HG02840 (cell line): Measurements from ENCODE around the gene ZBED5.
"Not testable (repeated sequence)": the region's sequence is repeated elsewhere in the genome, so short reads cannot be mapped to it uniquely, and the experiment has no call there.

Experiments
- ATAC-seq: cut with Tn5 transposase; IDR thresholded peaks from one replicate; pipeline ENCODE4 v1.9.1; 2021; ENCODE audit warnings: mild to moderate bottlenecking, moderate library complexity, moderate number of reproducible peaks; ENCODE audit not compliant: unreplicated experiment, low FRiP score

Gene ZBED5

DNA sequence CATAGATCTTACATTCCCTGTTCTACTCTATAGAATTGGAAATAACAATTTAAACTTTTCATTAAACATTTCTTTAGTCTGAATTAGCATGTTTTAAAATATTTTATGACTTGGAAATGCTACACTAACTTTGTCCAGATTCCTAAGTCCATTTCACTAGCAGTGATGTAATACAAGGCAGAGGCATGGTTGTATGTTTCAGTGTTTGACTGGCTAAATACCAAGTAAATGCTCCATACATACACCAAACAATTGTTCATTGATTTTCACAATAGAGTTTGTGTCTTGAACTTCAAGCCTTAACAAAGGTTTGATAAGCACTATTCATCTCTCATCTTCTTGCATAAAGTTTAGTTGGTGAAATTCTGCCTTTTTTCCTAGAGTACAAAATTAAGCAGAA lies 13.5 kb downstream of the ZBED5 start:
- no peak for ATAC-seq

DNA sequence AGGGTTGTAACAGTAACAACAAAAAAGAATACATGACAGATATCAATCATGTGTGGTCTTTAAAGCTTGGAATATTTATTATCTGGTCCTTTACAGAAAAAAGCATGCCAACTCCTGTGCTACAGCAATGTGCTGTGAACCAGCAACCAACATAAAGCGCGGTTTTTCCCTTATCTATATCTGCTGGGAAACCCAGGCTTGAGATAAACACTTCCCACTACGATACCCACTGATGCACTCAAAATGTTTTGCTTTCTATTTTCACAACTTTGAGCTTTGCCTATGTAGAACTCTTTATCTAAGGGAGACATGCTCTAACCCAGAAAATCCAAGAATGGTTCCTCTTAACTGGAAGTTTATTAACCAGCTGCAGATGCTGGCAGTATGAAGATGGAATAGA lies 19.0 kb downstream of the ZBED5 start:
- ATAC-seq: no peak

DNA sequence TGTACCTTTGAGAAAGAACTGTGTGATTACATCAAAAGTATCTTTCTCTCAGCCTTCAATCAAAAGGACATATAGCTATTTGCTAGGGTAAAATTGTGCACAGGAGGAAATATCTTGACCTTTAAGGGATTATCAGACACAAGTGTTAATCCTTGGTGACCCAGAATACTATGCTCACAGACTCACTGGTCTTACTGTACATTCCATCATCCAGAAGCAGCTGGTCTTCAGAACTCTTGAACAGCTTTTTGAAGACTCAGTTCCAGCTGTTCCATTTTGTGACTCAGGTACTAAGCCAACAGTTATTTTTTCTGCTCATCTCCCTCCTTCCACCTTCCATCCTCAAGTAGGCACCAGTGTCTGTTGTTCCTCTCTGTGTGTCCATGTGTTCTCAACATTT lies 19.8 kb downstream of the ZBED5 start:
- ATAC-seq: no peak

DNA sequence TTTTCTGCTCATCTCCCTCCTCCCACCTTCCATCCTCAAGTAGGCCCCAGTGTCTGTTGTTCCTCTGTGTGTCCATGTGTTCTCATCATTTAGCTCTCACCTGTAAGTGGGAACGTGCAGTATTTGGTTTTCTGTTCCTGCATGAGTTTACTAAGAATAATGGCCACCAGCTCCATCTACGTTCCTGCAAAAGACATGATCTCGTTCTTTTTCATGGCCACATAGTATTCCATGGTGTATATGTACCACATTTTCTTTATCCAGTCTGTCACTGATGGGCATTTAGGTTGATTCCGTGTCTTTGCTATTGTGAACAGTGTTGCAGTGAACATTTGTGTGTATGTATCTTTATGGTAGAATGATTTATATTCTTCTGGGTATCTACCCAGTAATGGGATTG lies 21.0 kb downstream of the ZBED5 start:
- ATAC-seq: not testable (repeated sequence)

DNA sequence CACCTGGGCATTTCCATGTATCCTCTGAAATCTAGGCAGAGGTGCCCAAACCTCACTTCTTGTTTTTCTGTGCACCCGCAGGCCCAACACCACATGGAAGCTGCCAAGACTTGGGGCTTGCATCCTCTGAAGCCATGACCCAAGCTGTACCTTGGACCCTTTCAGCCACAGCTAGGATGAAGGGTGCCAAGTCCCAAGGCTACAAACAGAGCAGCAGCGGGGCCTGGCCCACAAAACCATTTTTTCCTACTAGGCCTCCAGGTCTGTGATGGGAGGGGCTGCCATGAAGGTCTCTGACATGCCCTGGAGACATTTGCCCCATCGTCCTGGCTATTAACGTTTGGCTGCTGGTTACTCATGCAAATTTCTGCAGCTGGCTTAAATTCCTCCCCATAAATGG lies 28.7 kb downstream of the ZBED5 start:
- no peak for ATAC-seq

DNA sequence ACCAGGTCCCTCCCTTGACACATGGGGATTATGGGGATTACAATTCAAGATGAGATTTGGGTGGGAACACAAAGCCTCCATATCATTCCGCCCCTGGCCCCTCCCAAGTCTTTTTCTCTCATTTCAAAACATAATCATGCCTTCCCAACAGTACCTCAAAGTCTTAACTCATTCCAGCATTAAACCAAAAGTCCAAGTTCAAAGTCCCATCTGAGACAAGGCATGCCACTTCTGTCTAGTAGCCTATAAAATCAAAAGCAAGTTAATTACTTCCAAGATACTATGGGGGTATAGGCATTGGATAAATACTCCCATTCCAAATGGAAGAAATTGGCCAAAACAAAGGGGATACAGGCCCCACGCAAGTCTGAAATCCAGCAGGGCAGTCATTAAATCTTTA lies 29.5 kb downstream of the ZBED5 start:
- ATAC-seq: no peak

DNA sequence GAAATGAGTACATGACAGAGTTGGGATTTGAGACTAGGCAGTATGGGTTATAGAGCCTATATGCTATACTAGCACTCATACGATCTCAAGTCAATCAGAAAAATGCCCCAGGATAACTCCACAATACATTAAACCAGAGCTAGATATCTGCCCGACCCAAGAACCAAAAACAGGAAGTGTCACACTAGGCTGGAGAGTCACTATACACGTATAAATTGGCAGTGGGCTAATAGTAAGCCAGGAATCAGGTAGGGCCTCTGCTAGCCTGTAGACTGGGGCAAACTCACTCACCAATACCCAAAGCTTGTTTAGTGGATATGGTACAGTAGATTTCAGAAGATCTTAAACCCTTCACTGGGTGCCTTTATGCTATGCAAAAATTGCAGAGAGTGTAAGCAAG lies 33.0 kb downstream of the ZBED5 start:
- ATAC-seq: no peak

DNA sequence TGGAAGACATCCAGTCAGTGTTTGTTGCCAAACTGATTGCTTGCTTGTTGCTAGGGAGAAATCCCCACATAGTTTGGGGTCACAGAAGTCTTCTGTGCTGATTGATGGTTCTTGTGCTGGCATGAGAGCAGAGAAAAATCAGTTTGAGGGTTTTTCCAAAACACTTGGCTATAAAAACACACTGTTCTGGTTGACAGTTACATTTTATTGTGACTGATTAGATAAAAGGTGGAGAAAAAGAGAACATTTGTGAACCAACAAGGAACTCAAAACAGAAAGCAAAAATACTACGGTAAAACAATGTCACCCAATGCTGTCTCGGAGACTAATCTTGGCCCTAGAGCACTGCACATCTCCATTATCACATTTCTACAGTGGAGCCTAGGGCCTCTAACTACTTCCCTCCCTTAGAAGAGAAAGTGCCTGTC lies 34.7 kb downstream of the ZBED5 start:
- ATAC-seq: no peak

DNA sequence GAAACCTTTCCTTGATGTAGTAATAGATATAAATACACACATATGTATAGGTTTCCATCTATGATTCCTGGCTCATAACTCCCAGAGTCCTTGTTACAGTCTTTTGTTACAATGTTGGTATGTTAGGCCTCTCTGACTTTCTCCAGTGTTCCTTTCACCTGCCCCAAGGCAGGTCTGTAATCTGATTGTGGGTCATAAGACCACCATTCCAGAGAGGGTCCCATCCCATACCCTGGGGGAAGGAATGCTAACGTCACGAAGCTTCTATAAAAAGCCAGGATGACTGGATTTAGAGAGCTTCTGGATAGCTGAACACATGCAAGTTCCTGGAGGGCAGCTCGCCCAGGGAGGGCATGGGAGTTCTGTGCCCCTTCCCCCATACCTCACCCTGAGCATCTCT lies 35.4 kb downstream of the ZBED5 start:
- ATAC-seq: not testable (repeated sequence)

DNA sequence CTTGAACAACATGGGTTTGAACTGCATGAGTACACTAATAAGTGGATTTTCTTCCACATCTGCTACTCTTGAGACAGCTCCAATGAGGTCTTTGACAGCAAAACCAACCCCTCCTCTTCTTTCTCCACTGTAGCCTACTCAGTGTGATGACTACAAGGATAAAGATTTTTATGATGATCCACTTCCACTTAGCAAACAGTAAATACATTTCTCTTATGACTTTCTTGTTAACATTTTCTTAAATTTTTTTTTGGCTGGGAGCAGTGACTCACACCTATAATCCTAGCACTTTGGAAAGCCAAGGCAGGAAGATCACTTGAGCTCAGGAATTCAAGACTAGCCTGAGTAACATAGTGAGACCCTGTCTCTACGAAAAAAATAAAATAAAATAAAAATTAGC lies 39.3 kb downstream of the ZBED5 start:
- no peak for ATAC-seq

DNA sequence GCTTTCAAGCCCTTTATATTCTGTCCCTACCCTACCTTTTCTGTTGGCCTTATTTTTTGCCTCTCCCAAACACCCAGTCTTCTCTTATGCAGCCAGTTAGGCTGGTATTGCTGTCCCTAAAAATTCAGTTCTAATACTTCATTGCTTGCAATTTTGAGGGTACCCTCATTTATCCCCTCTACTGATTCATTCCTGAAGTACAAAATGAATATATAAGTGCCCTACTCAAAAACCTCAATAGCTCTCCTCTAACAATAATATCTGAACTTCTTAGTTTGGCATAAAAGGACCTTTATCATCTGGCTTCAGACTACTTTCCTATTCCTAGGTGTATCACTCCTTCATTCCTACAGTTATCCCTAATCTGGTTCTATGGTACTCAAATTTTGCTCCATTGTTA lies 43.9 kb downstream of the ZBED5 start:
- no peak for ATAC-seq

DNA sequence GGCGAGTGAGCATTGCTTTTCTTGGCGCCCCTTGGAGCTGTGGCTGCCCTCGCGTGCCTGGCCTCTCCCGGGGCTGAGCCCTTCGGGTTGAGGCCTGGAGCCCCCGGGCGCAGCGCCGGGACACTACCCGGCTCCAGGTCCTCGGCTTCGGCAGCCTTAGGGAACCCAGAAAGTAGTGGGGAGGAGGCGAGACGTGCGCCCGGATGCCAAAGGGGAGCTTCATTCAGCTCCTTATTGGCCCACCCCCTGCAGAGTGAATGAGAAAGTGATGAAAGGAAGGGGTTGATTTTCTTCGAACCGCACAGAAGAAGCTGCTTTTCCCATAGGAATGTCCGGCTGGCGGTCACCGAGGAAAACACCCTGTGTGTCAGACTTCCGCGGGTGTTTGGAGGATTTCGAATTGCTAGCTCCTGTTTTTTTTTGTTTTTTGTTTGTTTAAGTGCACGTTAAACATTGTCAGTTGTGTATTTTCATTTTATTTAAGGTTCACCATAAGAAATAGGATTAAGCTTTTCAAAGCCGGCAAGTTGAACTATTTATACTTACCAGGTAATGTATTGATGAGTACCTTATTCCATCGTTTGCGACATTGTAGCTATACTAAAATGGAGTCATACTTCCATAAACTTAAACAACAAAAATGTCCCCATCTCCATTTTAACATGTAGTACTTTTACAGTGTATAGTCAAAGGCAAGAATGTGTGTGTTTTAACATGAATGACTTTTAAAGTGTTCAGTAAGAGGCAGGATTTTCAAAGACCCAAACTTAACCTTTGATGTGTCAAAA lies 48.3 kb downstream of the ZBED5 start:
- peak; percentile 19 for ATAC-seq

DNA sequence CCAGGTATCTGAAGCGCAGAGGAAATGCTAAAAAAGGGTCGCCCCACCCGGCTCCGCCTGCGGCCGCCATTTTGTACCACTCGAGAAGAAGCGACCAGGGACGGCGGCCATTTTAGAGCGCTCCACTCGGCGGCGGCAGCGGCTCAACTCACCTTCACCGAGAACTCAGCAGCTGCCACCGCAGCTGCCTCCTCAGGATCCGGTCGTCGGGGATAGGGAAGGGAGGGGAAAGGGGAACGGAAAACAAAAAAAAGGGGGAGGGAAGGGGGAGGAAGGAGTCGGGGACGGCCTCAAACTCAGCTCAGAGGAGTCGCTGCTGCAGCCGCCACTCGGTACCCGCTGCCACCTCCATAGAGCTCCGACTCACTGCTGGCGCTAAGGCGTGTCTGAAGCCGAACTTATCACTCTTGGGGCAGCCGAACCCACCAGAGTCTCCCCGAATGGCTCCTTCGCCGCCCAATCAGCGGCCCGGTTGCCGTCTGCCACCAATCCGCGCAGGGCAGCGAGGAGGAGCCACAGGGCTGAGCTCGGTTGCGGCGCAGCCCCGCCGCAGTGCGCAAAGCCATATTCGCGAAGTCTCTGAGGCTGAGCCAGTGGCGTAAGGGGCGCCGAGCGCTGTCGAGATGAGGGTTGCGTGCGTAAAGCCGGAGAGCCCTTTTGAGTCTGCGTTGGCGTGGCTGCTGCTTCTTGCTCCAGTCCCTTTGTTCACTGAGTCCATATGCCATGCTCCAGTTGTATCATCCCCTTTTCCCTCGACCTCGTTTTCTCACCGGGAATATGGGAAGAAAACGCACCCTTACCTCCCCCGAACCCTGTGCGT lies 49.1 kb downstream of the ZBED5 start, which contains the start of gene EIF4G2:
TSS of gene EIF4G2 (minus strand) at position 374 of the 820 bp plus-strand sequence.
- peak; percentile 92 for ATAC-seq

DNA sequence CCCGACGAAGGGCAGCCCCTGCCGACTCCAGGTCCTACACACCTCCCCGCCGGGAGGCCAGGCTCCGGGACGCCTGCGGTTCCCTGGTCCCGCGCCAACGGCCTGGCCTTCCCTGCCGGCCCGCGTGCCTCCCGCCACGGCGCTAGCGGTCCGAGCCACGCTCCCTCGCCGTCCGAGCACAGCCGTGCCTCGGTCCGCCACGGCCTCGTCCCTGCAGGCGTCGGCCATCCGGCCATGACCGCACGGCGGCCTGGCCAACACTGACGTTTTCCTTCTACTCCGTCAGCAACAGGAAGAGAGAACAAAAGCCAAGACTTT lies 49.7 kb downstream of the ZBED5 start:
- ATAC-seq: no peak

DNA sequence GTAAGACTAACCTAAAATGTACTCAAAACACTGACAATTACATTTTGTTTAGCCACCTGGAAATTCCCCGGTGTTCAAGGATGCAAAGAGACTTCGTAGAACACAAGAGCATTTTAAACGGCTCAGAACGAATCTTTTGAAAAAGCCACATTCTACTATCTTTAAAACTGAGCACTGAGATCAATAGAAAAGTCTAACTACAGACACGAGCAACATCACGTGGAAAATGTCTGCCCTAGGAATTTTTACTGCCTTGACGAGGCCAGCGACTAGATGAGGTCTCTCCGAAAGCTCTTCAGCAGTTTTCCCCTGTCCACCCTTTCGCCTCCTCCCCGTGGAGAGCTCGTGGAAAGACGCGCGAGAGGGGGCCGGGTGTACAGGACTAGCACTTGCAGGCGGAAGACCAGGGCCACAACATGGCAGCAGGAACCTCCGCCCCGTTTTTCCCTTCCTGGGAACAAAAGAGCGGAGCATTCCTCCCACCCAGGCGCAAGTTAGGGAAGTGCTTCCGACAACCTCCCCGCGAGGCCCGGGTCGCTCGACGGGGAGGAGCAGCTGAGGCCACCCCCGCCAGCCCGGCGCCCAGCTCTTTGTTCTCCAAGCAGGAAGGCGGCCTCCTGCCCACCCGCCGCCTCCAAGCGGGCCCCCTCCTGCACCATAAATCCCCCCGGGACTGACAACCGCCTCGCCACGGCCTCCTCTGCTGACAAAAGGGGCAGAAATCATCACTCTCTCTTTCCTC lies 50.2 kb downstream of the ZBED5 start:
- peak; percentile 1 for ATAC-seq

DNA sequence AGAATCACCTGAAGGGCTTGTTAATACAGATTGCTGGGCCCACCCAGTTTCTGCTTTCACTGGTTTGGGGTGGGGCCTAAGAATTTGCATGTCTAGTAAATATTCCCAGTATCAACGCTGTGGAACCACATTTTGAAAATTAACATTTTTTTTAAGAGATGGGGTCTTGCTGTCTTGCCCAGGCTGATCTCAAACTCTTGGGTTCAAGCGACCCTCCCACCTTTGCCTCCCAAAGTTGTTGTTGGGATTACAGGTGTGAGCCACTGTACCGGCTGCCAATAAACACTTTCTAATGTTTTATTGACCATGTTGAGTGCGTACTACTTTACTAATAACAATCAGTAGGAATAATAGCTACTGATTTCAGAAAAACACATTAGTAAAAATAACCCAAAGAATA lies 51.6 kb downstream of the ZBED5 start:
- ATAC-seq: no peak

DNA sequence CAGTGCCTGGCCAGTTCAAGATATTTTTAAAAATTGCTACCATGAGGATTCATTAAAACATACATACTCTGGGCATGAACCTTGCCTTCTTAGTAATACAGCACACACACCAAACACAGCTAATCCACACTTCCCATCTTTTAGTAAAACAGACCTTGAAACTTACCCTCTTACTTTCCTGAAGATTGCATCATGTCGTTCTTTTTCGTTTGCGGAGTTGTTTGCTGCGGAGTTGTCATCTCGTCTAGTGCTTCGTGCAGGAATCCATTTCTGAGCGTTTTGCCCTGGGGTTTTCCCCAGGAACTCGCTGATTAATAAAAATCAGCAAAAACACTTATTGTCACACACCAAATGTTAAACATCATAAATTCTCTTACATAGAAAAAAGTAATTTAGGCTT lies 52.1 kb downstream of the ZBED5 start:
- ATAC-seq: no peak

DNA sequence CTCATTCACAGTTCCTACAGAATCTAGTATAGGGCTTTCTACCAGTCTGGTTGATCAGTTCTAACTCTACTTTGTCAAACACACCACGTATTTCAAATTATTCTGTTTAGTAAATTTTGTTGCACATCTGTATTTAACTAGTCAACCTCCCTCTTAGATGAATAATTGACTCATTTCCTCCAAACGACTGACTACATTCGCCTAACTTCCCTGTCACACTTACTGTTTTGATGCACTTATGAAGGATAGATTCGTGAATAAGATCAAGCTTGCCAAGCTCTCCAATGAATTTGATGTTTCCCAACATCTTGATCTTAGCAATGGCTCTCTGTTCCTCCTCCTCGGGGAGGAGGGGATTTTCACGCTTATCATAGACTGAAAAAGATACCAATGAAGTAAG lies 54.2 kb downstream of the ZBED5 start:
- ATAC-seq: no peak
